T47D (cell line): Measurements from ENCODE around the gene BRAP.
A peak's percentile ranks its signal among the peaks of the same experiment; 100 is the strongest.
"Not testable (repeated sequence)": the region's sequence is repeated elsewhere in the genome, so short reads cannot be mapped to it uniquely, and the experiment has no call there.

ENCODE experiments used
- DNase-seq, 2 experiments: peaks; one replicate each; pipeline versions ENCODE4 v3.0.0 to v3.0.0-alpha.2; 2011 to 2012; ENCODE audit warnings: low read depth in 1 of 2, low spot score in 1 of 2
- JUND ChIP-seq: IDR thresholded peaks from 2 replicates; pipeline ENCODE4 v1.6.1; 2012; ENCODE audit warnings: low read depth
- in situ Hi-C: cut with HindIII; loops from 2 replicates; pipeline ENCODE4 v1.10.0; 2016; ENCODE audit warnings: low sequenced_read_pairs, low pct_unique_long_range_greater_than_20kb

Gene BRAP

DNA sequence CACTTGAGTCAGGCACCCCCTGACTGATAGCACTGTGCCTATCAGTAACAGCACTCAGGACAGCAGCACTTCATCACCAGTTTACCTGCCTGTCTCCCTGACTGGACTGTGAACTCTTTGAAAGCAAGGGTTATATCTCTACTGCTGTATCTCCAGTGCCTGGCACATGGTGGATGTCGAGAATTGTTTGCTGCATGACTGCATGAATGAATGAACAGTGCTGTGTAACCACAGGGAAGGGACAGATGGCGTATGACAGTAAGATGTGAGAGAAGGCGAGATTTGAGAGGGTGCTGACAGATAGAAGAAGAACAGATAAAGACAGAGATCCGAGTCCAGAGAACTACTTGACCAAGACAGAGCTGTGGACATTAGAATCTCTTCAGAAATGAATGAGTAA is 29.7 kb downstream of the BRAP start:
- in situ Hi-C loops, result no loop called here
- DNase-seq, result no peak

DNA sequence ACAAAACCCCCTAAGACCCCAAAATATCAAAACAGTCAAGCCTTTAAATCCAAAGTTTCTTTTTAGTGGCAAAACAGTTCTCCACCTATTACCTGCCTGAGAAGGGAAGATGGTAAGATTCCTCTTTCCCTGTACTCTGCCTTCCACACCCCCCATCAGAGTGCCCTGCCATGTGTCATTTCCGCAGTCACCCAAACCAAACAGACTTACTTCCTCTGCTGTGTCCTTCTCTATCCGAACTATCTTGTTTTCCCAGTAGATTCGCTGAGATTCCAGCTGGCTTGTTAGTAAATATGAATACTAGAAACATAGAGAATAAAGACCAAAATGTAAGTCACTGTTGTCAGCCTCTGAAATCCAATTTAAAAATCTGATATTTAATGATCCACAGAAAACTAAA is 30.4 kb downstream of the BRAP start:
- in situ Hi-C loops, result no loop called here
- DNase-seq, result no peak
- TF ChIP-seq JUND, result no peak

More for the DNA sequence above, 29.7 kb downstream of the BRAP start:
- TF ChIP-seq JUND, result no peak

DNA sequence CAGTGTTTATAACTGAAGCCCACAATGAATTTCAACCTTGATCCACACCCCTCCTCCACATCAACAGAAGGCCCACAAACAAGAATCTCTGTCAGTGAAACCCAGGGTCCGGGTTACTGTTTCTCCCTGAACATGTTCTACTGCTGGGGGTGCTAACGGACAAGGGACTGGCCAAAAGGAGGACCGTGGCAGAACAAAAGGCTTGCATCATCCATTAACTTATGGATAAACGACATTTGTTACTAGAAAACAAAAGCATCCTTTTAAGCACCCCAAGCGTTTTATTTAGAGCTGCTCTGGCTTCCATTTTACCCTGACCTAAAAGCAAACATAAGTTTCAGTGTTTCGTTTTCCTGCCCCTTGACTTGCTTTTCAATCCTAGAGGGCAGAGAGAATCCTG is 32.2 kb downstream of the BRAP start:
- in situ Hi-C loops, result no loop called here
- no peak for DNase-seq
- TF ChIP-seq JUND, result no peak

DNA sequence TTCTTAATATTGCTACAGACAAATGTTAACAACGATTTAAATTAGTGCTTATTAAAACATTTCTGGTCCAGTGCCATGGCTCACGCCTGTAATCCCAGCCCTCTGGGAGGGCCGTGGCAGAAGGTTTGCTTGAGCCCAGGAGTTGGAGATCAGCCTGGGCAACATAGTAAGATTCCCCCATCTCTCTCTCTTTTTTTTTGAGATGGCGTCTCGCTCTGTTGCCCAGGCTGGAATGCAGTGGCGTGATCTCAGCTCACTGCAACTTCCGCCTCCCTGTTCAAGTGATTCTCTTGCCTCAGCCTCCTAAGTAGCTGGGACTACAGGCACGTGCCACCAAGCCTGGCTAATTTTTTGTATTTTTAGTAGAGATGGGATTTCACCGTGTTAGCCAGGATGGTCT is 33.2 kb downstream of the BRAP start:
- DNase-seq, in situ Hi-C loops: not testable (repeated sequence)

DNA sequence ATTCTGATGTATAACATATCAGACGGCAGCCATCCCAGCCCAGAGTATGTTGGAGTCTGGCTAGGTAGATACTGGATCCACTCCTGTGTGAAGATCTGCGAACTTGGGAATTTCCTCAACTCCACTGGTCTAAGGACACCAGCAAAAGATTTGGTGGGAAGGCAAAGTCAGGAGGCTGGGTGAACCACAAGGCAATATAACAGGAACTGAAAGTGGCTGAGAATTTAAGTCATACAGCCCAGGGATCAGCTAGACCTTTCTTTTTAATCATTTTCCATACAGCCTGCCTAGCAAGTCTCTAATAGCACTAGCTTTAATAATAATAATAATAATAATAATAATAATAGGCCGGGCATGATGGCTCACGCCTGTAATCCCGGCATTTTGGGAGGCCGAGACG is 34.8 kb downstream of the BRAP start:
- in situ Hi-C loops, result no loop called here
- DNase-seq, result no peak
- no peak for TF ChIP-seq JUND

DNA sequence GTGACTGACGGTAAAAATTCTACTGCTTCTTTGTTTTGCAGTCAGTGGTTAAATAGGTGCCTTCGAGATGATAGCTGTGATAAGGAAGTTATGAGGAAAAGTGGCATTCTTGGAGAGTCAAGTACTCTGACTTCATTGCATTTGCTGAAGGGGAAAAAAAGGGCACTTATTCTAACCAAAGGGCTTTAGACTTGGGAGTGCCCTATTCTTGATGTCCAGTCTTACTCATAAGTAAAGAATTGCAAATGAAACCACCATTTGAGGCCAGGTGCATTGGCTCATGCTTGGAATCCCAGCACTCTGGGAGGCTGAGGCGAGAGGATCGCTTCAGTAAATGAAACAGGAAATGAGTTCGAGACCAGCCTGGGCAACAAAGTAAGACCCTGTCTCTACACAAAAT is 40.3 kb downstream of the BRAP start:
- peak; percentile 81 for TF ChIP-seq JUND
- DNase-seq, result peak; percentile 52 to 93
- in situ Hi-C loops, result no loop called here

DNA sequence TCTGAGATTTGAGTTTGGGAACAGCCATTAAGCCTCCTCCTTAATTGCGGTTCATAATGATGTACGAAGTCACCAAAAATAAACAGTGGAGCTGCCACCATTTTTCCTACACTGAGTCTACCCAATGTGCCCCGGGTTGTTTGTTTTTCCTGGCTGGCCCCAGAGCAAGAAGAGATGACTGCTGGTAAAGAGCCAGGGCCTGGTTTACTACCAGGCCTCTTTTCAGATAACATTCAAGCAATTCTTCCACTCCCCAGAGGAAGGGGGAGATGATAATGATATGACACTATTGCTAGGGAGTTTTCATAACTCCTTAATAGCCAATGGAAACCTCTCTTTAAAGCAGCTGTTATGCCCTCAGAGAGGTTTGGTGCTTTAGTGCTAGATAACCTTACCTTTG is 42.3 kb downstream of the BRAP start:
- DNase-seq, result peak in 1 of 2 experiments; percentile 24
- TF ChIP-seq JUND, result no peak
- in situ Hi-C loops, result no loop called here

DNA sequence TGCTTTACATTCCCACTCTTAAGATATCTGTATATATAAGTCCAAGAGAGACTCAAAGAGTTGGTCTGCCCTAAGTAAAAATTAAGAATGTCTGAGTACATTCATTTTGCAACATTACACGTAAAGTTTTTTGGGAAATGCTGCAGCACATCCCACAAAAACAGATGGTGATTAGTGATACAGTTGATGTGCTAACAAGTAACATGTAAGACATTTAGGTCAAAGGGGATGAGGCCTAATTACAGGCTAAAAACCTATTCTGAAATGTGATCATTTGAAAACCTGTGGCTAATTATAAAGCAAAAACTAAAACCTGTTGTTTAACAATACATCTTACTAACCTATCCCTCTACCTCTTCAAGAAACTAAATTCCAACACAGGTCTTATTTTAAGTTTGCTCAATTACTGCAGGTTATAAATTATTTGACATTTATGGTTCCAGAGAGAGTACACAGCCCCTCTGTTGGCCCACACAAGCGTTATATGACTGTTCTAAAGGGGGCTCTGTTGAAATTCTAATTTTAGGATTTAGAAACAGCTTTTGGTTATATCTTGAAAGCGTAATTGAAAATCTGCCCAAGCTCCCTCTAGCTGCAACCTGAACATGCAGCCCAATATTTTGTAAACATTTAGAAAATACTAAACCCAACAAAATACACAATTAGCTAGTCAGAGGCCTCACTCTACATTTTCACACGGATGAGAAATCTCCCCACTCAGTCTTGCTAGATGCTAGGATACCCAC is 42.9 kb downstream of the BRAP start:
- in situ Hi-C loops, result no loop called here
- DNase-seq, result no peak
- no peak for TF ChIP-seq JUND

DNA sequence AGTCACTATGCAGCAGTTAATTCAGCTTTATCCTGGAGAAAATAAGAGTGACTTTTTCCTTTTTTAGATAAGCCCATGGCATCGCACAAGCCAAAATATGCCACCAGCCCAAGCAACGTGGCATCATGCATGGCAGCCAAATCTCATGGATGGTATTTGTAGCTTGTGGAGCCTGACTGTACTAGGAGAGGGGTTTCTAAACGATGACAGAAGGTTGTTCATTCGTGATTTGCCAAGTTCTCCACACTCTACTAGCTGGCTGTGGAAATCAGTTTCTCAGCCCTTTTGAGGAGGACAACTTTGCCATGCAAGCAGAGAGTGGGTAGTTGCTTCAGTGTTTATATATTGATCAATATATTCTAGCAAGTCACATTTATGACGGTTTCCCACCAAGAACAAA is 45.2 kb downstream of the BRAP start:
- DNase-seq, result no peak
- no peak for TF ChIP-seq JUND
- in situ Hi-C loops, result no loop called here

DNA sequence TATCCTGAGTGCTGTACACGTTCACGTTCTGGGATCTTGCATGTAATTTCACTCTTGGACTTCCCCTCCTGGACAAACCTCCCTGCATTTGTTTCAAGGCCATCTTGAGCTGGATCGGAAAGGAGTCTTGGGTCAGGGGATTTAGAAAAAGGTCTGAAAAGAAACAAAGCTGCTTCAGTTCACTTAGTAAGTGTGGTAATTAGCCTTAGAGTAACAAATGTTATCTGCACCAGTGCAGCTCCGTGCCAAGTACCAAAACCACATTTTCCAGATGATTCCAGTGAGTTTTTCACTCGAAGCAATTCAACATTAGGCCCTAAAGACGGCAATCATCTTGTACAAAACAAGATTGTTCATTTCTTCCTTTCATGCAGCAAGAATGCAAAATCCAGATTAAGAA is 47.2 kb downstream of the BRAP start:
- no peak for TF ChIP-seq JUND
- in situ Hi-C loops, result no loop called here
- DNase-seq, result no peak

DNA sequence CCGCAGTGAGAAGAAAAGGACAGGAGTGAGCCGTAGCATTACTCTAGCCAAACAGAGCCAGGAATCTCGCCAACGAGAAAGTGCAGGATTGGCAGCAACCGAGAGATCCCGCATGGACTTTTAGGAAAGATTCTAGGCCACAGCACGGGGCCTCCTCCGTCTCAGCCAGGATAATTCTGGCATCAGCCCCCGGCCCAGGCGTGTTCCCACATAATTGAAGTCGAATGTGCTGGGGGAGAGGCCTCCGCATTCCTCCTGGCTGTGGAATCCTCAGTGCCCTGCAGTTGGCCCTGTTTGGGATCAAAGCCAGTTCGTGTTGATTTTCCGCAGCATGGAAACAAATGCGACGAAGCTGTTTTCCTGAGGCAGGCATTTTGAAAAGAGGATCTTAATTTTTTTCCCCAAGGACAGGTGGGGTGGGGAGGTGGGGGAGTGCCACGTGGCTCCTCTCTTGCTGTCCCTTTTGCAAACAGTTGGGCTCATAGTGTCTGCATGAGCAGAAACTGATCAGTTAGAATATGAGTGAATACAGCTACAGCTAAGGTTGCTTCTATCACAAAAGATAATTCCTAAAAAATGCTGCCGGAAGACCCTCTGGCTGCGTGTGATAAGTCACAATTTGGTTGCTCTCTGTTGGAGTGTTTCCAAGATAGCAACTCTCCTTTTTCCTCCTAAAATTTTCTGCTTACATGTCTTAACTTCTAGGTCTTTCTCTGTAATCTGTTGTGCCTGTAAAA is 49.4 kb downstream of the BRAP start:
- no peak for DNase-seq
- TF ChIP-seq JUND, result no peak
- in situ Hi-C loops, result no loop called here

DNA sequence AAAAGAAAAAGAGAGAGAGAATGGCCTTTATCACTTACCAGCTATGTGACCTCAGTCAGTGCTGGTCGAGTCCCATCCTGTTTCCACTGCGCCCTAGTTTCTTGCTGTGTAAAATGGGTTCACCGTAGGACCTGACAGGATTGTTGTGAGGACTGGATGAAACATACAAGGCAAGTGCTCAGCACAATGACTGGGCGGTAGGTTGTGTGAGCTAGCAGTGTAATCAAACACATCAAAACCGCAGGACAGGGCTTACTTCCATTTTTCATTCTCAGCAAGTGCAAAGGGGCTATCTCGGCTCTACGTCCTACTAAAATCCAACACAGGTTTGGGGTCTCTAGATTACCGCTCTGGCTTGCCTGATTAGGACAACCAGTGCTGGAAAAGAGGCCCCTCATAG is 50.2 kb downstream of the BRAP start:
- no peak for DNase-seq
- in situ Hi-C loops, result no loop called here
- TF ChIP-seq JUND, result no peak

DNA sequence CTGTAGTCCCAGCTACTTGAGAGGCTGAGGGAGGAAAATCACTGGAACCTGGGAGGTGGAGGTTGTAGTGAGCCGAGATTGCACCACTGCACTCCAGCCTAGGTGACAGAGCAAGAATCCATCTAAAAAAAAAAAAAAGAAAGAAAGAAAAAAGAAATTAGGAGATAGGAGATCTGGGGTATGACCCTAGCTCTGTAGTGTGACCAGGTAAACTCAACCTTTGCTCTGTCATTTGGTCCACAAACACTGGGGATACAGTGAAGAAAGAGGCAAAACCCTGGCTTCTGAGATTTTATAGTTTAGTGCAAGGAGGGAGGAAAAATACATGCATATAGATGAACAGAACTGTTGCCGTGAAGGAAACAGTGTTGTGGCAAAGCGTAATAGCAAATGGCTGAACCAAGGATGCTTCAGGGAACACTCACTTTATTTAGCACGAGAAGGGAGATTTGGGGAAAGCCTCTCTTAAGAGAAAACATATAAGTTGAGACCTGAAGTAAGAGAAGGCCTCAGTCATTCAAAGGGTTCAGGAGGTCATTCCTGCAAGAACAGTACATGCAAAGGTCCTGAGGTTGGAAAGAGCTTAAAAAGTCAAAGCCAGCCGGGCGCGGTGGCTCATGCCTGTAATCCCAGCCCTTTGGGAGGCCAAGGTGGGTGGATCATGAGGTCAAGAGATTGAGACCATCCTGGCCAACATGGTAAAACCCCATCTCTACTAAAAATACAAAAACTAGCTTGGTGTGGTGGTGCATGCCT is 57.1 kb downstream of the BRAP start:
- in situ Hi-C loops, result no loop called here
- no peak for TF ChIP-seq JUND
- DNase-seq, result no peak
